GM12865 (cell line): ENCODE data around the gene FPR3.
"Not testable (repeated sequence)": the region's sequence is repeated elsewhere in the genome, so short reads cannot be mapped to it uniquely, and the experiment has no call there.

Experiments used
- DNase-seq: peaks from one replicate; pipeline ENCODE4 v3.0.0; 2010; ENCODE audit warnings: low read depth
- H3K4me3 ChIP-seq: 2 replicates; pipeline ENCODE4 v1.5.1; 2011; ENCODE audit warnings: mild to moderate bottlenecking, low read depth, low read length, control low read depth
- TF ChIP-seq, protein P1 (sequence below): IDR thresholded peaks from 2 replicates; pipeline ENCODE4 v1.5.1; 2011; ENCODE audit warnings: low read length, control low read depth, low read depth, inconsistent platforms; ENCODE audit not compliant: insufficient read depth; ENCODE audit errors: missing control alignments

The FPR3 gene

DNA sequence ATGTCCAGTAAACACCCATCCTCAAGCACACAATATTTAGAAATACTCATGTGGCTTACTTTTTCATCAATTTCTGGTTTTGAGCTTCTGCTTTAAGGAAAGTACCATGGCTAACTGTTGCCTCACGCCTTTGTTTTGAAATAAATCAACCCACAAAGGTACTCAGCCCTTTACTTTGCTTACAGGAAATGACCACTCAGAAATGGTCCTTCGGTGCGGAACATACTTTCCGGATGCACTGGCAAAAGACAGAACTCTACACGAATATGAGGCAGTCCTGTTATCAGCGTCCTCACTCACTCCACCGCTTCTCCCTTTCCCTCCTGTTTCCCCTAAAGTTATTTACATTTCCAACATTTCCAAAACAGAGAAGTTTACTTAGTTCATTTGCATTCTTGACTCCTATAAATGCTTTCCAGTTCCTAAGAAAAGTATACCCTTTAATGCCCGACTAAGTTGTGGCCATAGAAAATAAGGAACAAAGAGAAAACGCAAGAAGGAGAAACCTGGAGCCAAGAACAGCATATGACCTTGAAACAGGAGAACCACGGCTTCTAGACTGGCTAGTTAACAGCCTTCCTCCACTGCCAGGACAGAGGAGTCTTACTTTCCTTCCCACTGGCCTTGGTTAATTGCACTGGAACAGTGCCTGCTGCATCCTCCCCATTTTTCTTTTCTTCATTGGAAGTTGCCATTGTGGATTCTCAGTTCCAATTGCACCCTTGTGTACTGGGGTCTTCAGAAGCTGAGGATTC, 23.4 kb upstream of the FPR3 start:
- TF ChIP-seq, protein P1, sequence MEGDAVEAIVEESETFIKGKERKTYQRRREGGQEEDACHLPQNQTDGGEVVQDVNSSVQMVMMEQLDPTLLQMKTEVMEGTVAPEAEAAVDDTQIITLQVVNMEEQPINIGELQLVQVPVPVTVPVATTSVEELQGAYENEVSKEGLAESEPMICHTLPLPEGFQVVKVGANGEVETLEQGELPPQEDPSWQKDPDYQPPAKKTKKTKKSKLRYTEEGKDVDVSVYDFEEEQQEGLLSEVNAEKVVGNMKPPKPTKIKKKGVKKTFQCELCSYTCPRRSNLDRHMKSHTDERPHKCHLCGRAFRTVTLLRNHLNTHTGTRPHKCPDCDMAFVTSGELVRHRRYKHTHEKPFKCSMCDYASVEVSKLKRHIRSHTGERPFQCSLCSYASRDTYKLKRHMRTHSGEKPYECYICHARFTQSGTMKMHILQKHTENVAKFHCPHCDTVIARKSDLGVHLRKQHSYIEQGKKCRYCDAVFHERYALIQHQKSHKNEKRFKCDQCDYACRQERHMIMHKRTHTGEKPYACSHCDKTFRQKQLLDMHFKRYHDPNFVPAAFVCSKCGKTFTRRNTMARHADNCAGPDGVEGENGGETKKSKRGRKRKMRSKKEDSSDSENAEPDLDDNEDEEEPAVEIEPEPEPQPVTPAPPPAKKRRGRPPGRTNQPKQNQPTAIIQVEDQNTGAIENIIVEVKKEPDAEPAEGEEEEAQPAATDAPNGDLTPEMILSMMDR: no peak
- no peak for DNase-seq
- no peak overlapping the region for H3K4me3 ChIP-seq

DNA sequence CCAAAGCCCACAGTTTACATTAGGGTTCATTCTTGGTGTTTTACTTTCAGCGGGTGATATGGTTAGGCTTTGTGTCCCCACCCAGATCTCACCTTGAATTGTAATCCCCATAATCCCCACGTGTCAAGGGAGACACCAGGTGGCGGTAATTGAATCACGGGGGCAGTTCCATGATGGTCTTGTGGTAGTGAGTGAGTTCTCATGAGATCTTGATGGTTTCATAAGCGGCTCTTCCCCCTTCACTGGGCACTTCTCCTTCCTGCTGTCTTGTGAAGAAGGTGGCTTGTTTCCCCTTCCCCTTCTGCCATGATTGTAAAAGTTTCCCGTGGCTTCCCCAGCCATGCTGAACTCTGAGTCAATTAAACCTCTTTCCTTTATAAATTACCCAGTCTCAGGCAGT, 22.0 kb upstream of the FPR3 start:
- H3K4me3 ChIP-seq: no peak overlapping the region
- TF ChIP-seq, protein P1: no peak
- no peak for DNase-seq

DNA sequence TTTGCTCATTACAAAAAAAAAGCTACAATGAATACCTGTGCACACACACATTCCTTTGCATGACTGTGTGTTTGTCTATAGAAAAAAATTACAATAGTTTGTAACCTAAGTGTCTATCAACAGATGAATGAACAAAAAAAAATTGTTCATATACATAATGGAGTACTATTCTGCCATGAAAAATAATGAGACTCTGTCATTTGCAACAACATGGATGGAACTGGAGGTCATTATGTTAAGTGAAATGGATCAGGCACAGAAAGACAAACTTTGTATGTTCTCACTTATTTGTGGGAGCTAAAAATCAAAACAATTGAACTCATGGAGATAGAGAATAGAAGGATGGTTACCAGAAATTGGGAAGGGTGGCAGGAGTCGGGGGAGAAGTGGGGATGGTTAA, 18.4 kb upstream of the FPR3 start:
- not testable (repeated sequence) for DNase-seq, H3K4me3 ChIP-seq

DNA sequence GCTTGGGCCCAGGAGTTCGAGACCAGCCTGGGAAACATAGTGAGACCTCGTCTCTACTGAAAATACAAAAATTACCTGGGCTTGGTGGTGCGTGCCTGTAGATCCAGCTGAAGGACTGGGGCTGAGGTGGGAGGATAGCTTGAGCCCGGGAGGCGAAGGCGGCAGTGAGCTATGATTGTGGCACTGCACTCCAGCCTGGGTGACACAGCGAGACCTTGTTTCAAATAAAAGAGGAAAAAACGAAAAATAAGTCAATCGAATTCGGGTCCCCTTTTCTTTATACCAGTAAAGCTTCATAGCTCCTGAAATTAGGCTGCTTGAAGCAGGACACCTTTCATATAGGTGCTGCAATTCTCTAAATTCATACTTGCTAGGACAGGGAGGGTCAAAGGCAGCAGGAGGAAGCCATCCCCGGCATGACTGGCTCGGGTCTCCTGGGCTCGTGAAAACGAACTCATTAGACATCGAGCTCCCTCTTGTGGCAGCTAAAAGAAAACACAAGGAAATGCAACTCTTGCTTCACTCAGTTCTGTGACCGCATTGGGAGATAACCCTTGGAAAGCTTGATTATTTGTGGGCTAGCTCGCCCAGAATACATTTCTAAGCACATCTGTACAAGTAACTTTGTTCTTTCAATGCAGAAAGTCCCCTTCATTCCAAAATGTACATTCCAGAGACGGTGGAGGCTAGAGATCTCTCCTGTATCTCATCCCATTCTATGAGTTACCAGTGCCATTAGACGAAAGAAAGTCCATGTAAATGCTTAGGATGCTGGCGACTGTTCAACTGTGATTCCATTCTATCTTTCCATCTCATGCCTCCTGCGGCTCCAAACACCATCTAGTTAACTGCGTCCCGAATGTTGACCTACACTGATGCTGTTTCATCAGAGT, 17.1 kb upstream of the FPR3 start:
- DNase-seq: peak; percentile 74
- H3K4me3 ChIP-seq: no peak overlapping the region
- TF ChIP-seq, protein P1: peak; percentile 58

DNA sequence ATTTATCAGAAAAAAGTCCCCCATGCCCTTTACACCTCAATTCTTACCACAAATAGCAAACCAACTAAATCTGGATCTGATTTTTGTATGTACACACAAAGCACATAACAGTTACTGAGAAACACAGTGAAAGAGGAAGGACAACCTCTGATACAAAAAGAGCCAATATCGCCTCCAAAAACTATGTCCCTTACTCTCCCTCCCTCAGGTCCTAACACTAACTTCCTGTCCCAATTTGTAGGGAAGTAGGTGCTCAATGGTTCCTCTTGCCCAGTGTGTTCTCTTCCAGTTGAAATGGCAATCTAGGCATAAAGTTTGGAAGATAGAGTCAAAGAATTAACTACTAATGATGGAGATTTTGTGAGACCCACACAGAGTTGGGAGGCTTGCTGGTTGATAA, 15.8 kb upstream of the FPR3 start:
- no peak for DNase-seq
- TF ChIP-seq, protein P1: no peak
- H3K4me3 ChIP-seq: no peak overlapping the region

DNA sequence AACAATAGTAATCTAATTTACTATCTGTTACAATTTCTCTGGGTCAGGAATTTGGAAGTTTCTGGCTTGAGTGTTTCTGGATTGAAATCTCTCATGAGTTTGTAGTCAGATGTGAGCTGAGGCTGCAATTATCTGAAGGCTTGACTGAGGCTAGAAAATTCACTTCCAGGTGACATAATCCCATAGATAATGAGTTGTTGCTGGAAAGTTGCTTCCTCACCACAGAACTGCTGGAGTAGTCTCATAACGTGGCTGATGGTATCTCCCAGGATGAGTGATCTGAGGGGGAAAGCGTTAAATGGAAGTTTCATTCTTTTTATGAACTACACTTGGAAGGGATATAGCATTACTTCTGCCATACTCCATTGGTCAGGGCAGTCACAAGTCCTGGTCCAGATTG, 15.3 kb upstream of the FPR3 start:
- TF ChIP-seq, protein P1: no peak
- no peak for DNase-seq
- H3K4me3 ChIP-seq: no peak overlapping the region

DNA sequence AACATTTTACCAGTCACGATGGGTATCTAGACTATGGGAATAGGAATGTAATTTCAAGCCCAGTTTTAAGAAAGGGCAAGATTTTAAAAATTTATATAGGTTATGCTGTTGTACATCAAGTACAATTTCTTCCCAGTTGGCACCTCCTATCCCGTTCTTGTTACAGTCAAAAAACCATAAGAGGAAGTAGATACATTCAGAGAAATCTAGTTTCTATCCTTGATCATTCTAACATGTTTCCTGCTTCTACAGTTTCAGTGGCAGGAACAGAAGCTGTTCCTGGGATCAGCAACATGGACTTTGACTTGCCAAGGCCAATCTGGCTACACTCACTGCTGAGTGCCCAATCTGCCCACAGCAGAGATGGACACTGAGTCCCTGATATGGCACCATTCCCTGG, 14.7 kb upstream of the FPR3 start:
- TF ChIP-seq, protein P1: no peak

More for the DNA sequence above, 14.7 kb upstream of the FPR3 start:
- H3K4me3 ChIP-seq: no peak overlapping the region
- DNase-seq: no peak
